ENCODE measurements around the gene SLC7A9.

DNA sequence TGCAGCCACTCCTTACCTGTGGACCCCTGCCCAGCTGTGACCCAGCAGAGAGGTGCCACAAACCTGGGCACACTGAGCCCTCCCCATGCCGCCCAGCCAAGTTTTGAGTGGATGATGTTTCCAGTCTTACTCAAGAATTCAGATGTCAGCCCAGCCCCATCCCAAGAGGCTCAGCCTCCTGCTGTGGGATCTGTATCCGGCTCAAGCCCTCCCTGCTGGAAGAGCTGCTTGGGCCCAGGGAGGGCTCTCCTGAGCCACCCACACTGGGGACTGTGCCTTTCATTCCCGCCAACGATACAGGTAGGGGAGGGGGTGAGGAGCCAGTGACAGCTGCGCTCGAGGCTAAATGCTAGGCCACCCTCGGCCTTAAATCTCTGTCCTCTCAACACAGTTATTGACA, 5.9 kb upstream of the SLC7A9 start:
- no peak for TF ChIP-seq POLR2AphosphoS5 (IDR thresholded peaks at IDR 0.05)
- TF ChIP-seq, protein P1, sequence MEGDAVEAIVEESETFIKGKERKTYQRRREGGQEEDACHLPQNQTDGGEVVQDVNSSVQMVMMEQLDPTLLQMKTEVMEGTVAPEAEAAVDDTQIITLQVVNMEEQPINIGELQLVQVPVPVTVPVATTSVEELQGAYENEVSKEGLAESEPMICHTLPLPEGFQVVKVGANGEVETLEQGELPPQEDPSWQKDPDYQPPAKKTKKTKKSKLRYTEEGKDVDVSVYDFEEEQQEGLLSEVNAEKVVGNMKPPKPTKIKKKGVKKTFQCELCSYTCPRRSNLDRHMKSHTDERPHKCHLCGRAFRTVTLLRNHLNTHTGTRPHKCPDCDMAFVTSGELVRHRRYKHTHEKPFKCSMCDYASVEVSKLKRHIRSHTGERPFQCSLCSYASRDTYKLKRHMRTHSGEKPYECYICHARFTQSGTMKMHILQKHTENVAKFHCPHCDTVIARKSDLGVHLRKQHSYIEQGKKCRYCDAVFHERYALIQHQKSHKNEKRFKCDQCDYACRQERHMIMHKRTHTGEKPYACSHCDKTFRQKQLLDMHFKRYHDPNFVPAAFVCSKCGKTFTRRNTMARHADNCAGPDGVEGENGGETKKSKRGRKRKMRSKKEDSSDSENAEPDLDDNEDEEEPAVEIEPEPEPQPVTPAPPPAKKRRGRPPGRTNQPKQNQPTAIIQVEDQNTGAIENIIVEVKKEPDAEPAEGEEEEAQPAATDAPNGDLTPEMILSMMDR (IDR thresholded peaks at IDR 0.05) = no peak
